IMR-90 (cell line): ENCODE data around the gene ATP10A.

Experiments
- CEBPB ChIP-seq: IDR thresholded peaks from 2 replicates; pipeline ENCODE4 v1.6.1; 2012; ENCODE audit warnings: low read depth, low read length, improper control_type of control experiment
- CTCF ChIP-seq: conservative IDR thresholded peaks from 2 replicates; pipeline ENCODE4 v1.5.1; 2012; ENCODE audit warnings: mild to moderate bottlenecking, low read depth, low read length, improper control_type of control experiment
- ELK1 ChIP-seq: fragments of 150-350 bp; IDR thresholded peaks from 2 replicates; pipeline ENCODE4 v1.6.1; 2016; ENCODE audit warnings: low read depth, mild to moderate bottlenecking, low read length, moderate library complexity, borderline replicate concordance
- FOS ChIP-seq: fragments of 150-350 bp; IDR thresholded peaks from 2 replicates; pipeline ENCODE4 v1.6.1; 2016; ENCODE audit warnings: low read depth, low read length
- MAFK ChIP-seq: IDR thresholded peaks from 2 replicates; pipeline ENCODE4 v1.6.1; 2012; ENCODE audit warnings: low read depth, low read length, improper control_type of control experiment
- MAZ ChIP-seq: IDR thresholded peaks from 2 replicates; pipeline ENCODE4 v1.6.1; 2012; ENCODE audit warnings: low read depth, mild to moderate bottlenecking, low read length, improper control_type of control experiment, moderate library complexity, borderline replicate concordance
- NFE2L2 ChIP-seq: fragments of 150-350 bp; IDR thresholded peaks from 2 replicates; pipeline ENCODE4 v1.6.1; 2016; ENCODE audit warnings: low read depth, mild to moderate bottlenecking, low read length
- POLR2A ChIP-seq: IDR thresholded peaks from 2 replicates; pipeline ENCODE4 v1.6.1; 2012; ENCODE audit warnings: mild to moderate bottlenecking, low read depth, low read length
- RAD21 ChIP-seq: IDR thresholded peaks from 2 replicates; pipeline ENCODE4 v1.6.1; 2012; ENCODE audit warnings: low read length, improper control_type of control experiment
- RFX5 ChIP-seq: IDR thresholded peaks from 2 replicates; pipeline ENCODE4 v1.8.0; 2012; ENCODE audit warnings: low read depth, mild to moderate bottlenecking, low read length, moderate library complexity
- TF ChIP-seq, protein P1 (sequence below): fragments of 150-350 bp; IDR thresholded peaks from 2 replicates; pipeline ENCODE4 v1.6.1; 2017; ENCODE audit warnings: mild to moderate bottlenecking, antibody characterized with exemption, low read length, low read depth

GRCh38 chr15:25891081-25891480 is 28.0 kb upstream of the ATP10A start:
- no peak for TF ChIP-seq CTCF
- no peak for TF ChIP-seq POLR2A
- no peak for TF ChIP-seq RFX5
- TF ChIP-seq CEBPB = no peak
- TF ChIP-seq, protein P1, sequence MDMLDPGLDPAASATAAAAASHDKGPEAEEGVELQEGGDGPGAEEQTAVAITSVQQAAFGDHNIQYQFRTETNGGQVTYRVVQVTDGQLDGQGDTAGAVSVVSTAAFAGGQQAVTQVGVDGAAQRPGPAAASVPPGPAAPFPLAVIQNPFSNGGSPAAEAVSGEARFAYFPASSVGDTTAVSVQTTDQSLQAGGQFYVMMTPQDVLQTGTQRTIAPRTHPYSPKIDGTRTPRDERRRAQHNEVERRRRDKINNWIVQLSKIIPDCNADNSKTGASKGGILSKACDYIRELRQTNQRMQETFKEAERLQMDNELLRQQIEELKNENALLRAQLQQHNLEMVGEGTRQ = no peak
- TF ChIP-seq MAFK = no peak
- no peak for TF ChIP-seq FOS
- TF ChIP-seq ELK1 = no peak
- no peak for TF ChIP-seq MAZ
- no peak for TF ChIP-seq RAD21
- no peak for TF ChIP-seq NFE2L2
